Transverse colon (tissue), 4 donors: ENCODE data around the gene PRR20D. TPM values are rescaled to one million over a fixed set of nuclear protein-coding genes. Genes with fewer than 3 reads are reported as not detected.

ENCODE experiments used
- DNase-seq: peaks from one replicate; pipeline ENCODE4 v3.0.0-alpha.2; 2019
- H3K27ac ChIP-seq, 4 donors: fragments of 200-600 bp; sonication (generic); 2 replicates each; pipeline ENCODE4 v1.5.1; 2016 to 2018; ENCODE audit warnings: inconsistent platforms in 4 of 4
- H3K27me3 ChIP-seq: fragments of 200-600 bp; sonication (generic); 2 replicates; pipeline ENCODE4 v1.5.1; 2017; ENCODE audit warnings: inconsistent platforms
- H3K36me3 ChIP-seq, 4 donors: fragments of 200-600 bp; sonication (generic); 2 replicates each; pipeline ENCODE4 v1.5.1; 2017 to 2019; ENCODE audit warnings: inconsistent platforms in 4 of 4
- H3K4me1 ChIP-seq, 4 donors: fragments of 200-600 bp; sonication (generic); 2 replicates each; pipeline ENCODE4 v1.5.1; 2017 to 2020; ENCODE audit warnings: inconsistent platforms in 4 of 4
- H3K4me3 ChIP-seq, 4 donors: fragments of 200-600 bp; sonication (generic); 1 replicate in 1 of 4; 2 replicates in 3 of 4; pipeline versions ENCODE4 v1.5.1 to v1.6.1; 2017 to 2019; ENCODE audit warnings: inconsistent platforms in 4 of 4
- H3K9me3 ChIP-seq, 2 donors: fragments of 200-600 bp; sonication (generic); 2 replicates each; pipeline ENCODE4 v1.5.1; 2017 to 2019; ENCODE audit warnings: inconsistent platforms in 2 of 2
- EP300 ChIP-seq: sonication (generic); formaldehyde crosslinking; IDR thresholded peaks from one replicate; pipeline ENCODE4 v1.6.1; 2017; ENCODE audit warnings: antibody characterized with exemption, low read depth
- POLR2A ChIP-seq: fragments of 450-650 bp; IDR thresholded peaks from one replicate; pipeline ENCODE4 v1.6.1; 2016; ENCODE audit warnings: antibody characterized with exemption, mild to moderate bottlenecking, moderate library complexity
- POLR2AphosphoS5 ChIP-seq, 3 donors: sonication (generic); formaldehyde crosslinking; IDR thresholded peaks; one replicate each; pipeline ENCODE4 v1.6.1; 2016; ENCODE audit warnings: antibody characterized with exemption in 3 of 3
- WGBS, 2 donors: methylation state at CpG; one replicate each; pipeline ENCODE4 v1.1.5; 2018; ENCODE audit warnings: low coverage in 1 of 2; 5-methylcytosine and 5-hydroxymethylcytosine counted together
- in situ Hi-C, 4 donors: fragments of 200-750 bp; cut with MboI; loops; one replicate each; pipeline versions ENCODE4 v1.15.0 to v1.15.1; 2017; ENCODE audit warnings: low sequenced_read_pairs in 3 of 4, low pct_ligation_motif_present in 1 of 4, low pct_unique_long_range_greater_than_20kb in 1 of 4
- intact Hi-C: fragments of 100-400 bp; cut with DNase I; formaldehyde crosslinking; loops from one replicate; pipeline ENCODE4 v1.15.1; 2023; ENCODE audit warnings: low total_unique reads
- small RNA-seq, 4 donors: library from RNA; depleted of rRNA; stranded (forward); fragments of <200 nt; gene quantifications; one replicate each; pipeline ENCODE3, GENCODE V24; 2016
- total RNA-seq, 4 donors: library from RNA; depleted of rRNA; stranded (reverse); fragments of >200 nt; gene quantifications; one replicate each; pipeline ENCODE4 v1.1.0, GENCODE V29; 2016
- TF ChIP-seq, protein P1 (sequence below), 5 experiments: fragments of 200-600 bp in 3 of 5; fragments of 450-650 bp in 2 of 5; sonication (generic) in 3 of 5; IDR thresholded peaks; 1 replicate in 2 of 5; 2 replicates in 3 of 5; pipeline ENCODE4 v1.5.1; 2016 to 2017; ENCODE audit warnings: antibody characterized with exemption in 5 of 5, inconsistent platforms in 3 of 5, mild to moderate bottlenecking in 2 of 5, moderate library complexity in 1 of 5

PRR20D gene
- total RNA-seq, 4 donors from 2014 or later, result not detected

DNA sequence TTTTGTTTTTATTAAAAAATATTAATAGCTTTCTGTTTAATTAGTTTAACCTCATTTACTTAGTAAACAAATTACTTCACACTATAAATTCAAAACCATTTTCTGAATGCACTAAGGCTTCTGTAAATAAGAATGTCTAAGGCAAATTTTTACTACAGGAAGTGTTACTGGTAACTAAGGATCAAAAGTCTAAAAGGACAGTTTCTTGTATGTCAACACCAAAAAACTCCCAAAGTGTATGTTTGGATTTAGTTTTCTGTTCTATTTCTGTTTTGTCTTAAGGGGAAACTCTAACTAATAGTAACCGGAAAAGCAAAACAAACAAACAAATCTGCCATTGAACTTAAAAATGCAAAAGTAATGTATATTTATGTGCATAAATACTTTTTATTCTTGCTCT lies 31.2 kb downstream of the PRR20D start:
- TF ChIP-seq EP300 (no peak), POLR2AphosphoS5 (IDR thresholded peaks at IDR 0.05) (no peak), POLR2A (no peak)
- TF ChIP-seq, protein P1, sequence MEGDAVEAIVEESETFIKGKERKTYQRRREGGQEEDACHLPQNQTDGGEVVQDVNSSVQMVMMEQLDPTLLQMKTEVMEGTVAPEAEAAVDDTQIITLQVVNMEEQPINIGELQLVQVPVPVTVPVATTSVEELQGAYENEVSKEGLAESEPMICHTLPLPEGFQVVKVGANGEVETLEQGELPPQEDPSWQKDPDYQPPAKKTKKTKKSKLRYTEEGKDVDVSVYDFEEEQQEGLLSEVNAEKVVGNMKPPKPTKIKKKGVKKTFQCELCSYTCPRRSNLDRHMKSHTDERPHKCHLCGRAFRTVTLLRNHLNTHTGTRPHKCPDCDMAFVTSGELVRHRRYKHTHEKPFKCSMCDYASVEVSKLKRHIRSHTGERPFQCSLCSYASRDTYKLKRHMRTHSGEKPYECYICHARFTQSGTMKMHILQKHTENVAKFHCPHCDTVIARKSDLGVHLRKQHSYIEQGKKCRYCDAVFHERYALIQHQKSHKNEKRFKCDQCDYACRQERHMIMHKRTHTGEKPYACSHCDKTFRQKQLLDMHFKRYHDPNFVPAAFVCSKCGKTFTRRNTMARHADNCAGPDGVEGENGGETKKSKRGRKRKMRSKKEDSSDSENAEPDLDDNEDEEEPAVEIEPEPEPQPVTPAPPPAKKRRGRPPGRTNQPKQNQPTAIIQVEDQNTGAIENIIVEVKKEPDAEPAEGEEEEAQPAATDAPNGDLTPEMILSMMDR (IDR thresholded peaks at IDR 0.05), result no peak
- H3K4me3 ChIP-seq, result no peak overlapping the region
- in situ Hi-C loops, result no loop called here

DNA sequence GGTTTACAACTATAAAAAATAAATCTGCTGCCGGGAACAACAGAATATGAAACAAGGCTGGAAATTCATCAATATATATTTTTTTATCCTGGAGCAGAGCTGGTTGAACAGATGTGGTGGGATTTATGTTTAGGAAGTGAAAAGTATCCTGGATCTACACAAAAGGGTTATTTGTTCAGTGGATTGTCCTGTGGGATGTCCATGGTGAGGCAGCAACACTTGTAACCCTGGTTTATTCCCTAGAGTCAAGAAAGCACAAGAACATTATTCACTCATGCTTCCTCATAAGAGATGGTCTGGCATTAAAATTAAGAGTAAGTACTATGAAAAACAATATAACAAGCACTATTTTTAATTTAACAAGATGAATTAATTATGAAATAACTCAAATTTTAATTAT lies 52.6 kb downstream of the PRR20D start:
- H3K4me1 ChIP-seq, result no peaks in the 10 kb centered on the region
- no peak overlapping the region for H3K4me3 ChIP-seq
- H3K9me3 ChIP-seq, result no peaks in the 10 kb centered on the region
- intact Hi-C loops, result no loop called here
- no peaks in the 10 kb centered on the region for H3K36me3 ChIP-seq
- no peak for TF ChIP-seq POLR2A
- TF ChIP-seq EP300, result no peak
- no peak for TF ChIP-seq POLR2AphosphoS5 (IDR thresholded peaks at IDR 0.05)
- TF ChIP-seq, protein P1 (IDR thresholded peaks at IDR 0.05), result no peak
- in situ Hi-C loops, result loop anchor here in 2 of 4 donors (25.0 kb wide), 1 partner anchor 101 kb away; no protein-coding TSS in a partner anchor
- DNase-seq, result no peak
- whole genome bisulfite sequencing, 2 donors, result 85% methylated on average over 1 of the region's 1 CpG; no CpG with 5 or more reads in 1 of the 2 donors
- H3K27me3 ChIP-seq, result no peaks in the 10 kb centered on the region
- H3K27ac ChIP-seq, result no peak overlapping the region

More for the DNA sequence above, 31.2 kb downstream of the PRR20D start:
- Histone ChIP-seq H3K27me3 (no peaks in the 10 kb centered on the region), H3K27ac (no peak overlapping the region), H3K9me3 (no peaks in the 10 kb centered on the region), H3K4me1 (no peaks in the 10 kb centered on the region), H3K36me3 (no peaks in the 10 kb centered on the region)
- 83 to 90% methylated on average over 1 of the region's 1 CpG for WGBS, 2 donors
- no peak for DNase-seq
- intact Hi-C loops, result no loop called here

Small RNA genes lying within 50 kb of the gene (small RNA-seq; reads per million reads assigned to genes)
- 0 reads per million in 4 donors for gene PRR20FP

Other genes with a start within 250 kb of the PRR20D start
- gene PRR20A, start 19.7 kb upstream of the PRR20D start, total RNA-seq, result not detected
- gene PRR20B, start 13.1 kb upstream of the PRR20D start, total RNA-seq, result not detected
- gene PRR20C, start 6.6 kb upstream of the PRR20D start, total RNA-seq, result not detected
- gene PRR20E, start 6.6 kb downstream of the PRR20D start, total RNA-seq, result not detected